B cell (primary cell): ENCODE results near the gene EFNA5. TPM values are rescaled to one million over a fixed set of nuclear protein-coding genes. Genes with fewer than 3 reads are reported as not detected.

Source experiments
- ATAC-seq: fragments of 200-7000 bp; cut with Tn5 transposase; one replicate; pipeline ENCODE4 v1.10.0; 2021; ENCODE audit warnings: low read depth, mild to moderate bottlenecking, moderate number of reproducible peaks, moderate library complexity
- CTCF ChIA-PET: fragments of 350-600 bp; sonication (Branson Sonifier 250); formaldehyde crosslinking; loops from one replicate; lab custom pipeline; 2021; ENCODE audit warnings: antibody characterized with exemption, inconsistent platforms; lab: Charles Lee
- POLR2A ChIA-PET: fragments of 350-600 bp; sonication (Branson Sonifier 250); formaldehyde crosslinking; loops from one replicate; lab custom pipeline; 2021; ENCODE audit warnings: antibody characterized with exemption; lab: Charles Lee
- DNase-seq: peaks from one replicate; pipeline ENCODE4 v3.0.0; 2013
- H2AFZ ChIP-seq: 2 replicates; pipeline ENCODE4 v1.6.1; 2012; ENCODE audit warnings: mild to moderate bottlenecking, low read depth, low read length; ENCODE audit not compliant: insufficient read depth, poor library complexity, severe bottlenecking
- H3K27ac ChIP-seq, 2 donors: 1 replicate in 1 of 2; 2 replicates in 1 of 2; pipeline ENCODE4 v1.5.1; 2012 to 2013; ENCODE audit warnings: low read length in 2 of 2, mild to moderate bottlenecking in 2 of 2, moderate library complexity in 1 of 2
- H3K27me3 ChIP-seq, 4 experiments: fragments of 200-600 bp in 1 of 4; sonication (generic) in 1 of 4; replicated peaks in 1 of 4; 1 replicate in 2 of 4; 2 replicates in 2 of 4; pipeline versions ENCODE4 v1.6.1 to v1.7.0; 2013 to 2016; ENCODE audit warnings: low read length in 3 of 4, mild to moderate bottlenecking in 2 of 4, mixed read lengths in 1 of 4, moderate library complexity in 1 of 4; ENCODE audit not compliant: insufficient read depth in 4 of 4, control insufficient read depth in 3 of 4; ENCODE audit errors: control extremely low read depth in 1 of 4
- H3K36me3 ChIP-seq, 2 experiments: replicated peaks in 1 of 2; 1 replicate in 1 of 2; 2 replicates in 1 of 2; pipeline versions ENCODE4 v1.6.1 to v1.7.1; 2013; ENCODE audit warnings: low read length in 1 of 2; ENCODE audit not compliant: insufficient read depth in 2 of 2, control insufficient read depth in 1 of 2; ENCODE audit errors: control extremely low read depth in 1 of 2, extremely low read depth in 1 of 2
- H3K4me1 ChIP-seq, 2 donors: fragments of 200-600 bp in 1 of 2; sonication (generic) in 1 of 2; 1 replicate in 1 of 2; 2 replicates in 1 of 2; pipeline versions ENCODE4 v1.5.1 to v1.6.1; 2013 to 2017; ENCODE audit warnings: low read length in 2 of 2; ENCODE audit not compliant: control insufficient read depth in 2 of 2, insufficient read depth in 2 of 2
- H3K4me2 ChIP-seq: replicated peaks from 2 replicates; pipeline ENCODE3; 2012; ENCODE audit warnings: mild to moderate bottlenecking, low read depth, low read length; ENCODE audit not compliant: poor library complexity, severe bottlenecking
- H3K4me3 ChIP-seq, 5 experiments: fragments of 200-600 bp in 1 of 5; sonication (generic) in 1 of 5; 1 replicate in 3 of 5; 2 replicates in 2 of 5; pipeline versions ENCODE4 v1.5.1 to v1.7.0; 2011 to 2016; ENCODE audit warnings: low read length in 4 of 5, mild to moderate bottlenecking in 4 of 5, low read depth in 2 of 5, control low read depth in 1 of 5, moderate library complexity in 1 of 5; ENCODE audit not compliant: insufficient read depth in 1 of 5; ENCODE audit errors: control extremely low read depth in 1 of 5, extremely low read depth in 1 of 5
- H3K79me2 ChIP-seq: fragments of 200-600 bp; sonication (generic); one replicate; pipeline ENCODE4 v1.6.0; 2016; ENCODE audit warnings: low read length; ENCODE audit not compliant: control insufficient read depth, insufficient read depth
- H3K9ac ChIP-seq: fragments of 200-600 bp; sonication (generic); 2 replicates; pipeline ENCODE4 v1.6.1; 2017; ENCODE audit warnings: mild to moderate bottlenecking, low read length, moderate library complexity
- H3K9me3 ChIP-seq, 3 donors: one replicate each; pipeline versions ENCODE4 v1.6.1 to v1.7.1; 2013; ENCODE audit warnings: low read length in 2 of 3; ENCODE audit not compliant: control insufficient read depth in 2 of 3, insufficient read depth in 1 of 3; ENCODE audit errors: control extremely low read depth in 1 of 3
- H4K20me1 ChIP-seq: 2 replicates; pipeline ENCODE4 v1.6.0; 2012; ENCODE audit warnings: mild to moderate bottlenecking, low read length; ENCODE audit not compliant: insufficient read depth, control insufficient read depth, poor library complexity, severe bottlenecking
- H3K27ac Mint-ChIP-seq: one replicate; pipeline ENCODE4 v1.8.0; 2021; ENCODE audit warnings: mixed read lengths
- H3K27me3 Mint-ChIP-seq: one replicate; pipeline ENCODE4 v1.8.0; 2021; ENCODE audit warnings: mixed read lengths
- H3K4me1 Mint-ChIP-seq: one replicate; pipeline ENCODE4 v1.8.0; 2021; ENCODE audit warnings: mixed read lengths
- H3K4me3 Mint-ChIP-seq: one replicate; pipeline ENCODE4 v1.8.0; 2021; ENCODE audit warnings: mixed read lengths
- H3K9me3 Mint-ChIP-seq: one replicate; pipeline ENCODE4 v1.8.0; 2022; ENCODE audit warnings: mixed read lengths; ENCODE audit not compliant: insufficient read depth
- CTCF ChIP-seq: fragments of 200-600 bp; IDR thresholded peaks from one replicate; pipeline ENCODE4 v1.8.0; 2022; ENCODE audit warnings: antibody characterized with exemption, mild to moderate bottlenecking
- EZH2 ChIP-seq: IDR thresholded peaks from 2 replicates; pipeline ENCODE4 v1.6.1; 2012; ENCODE audit warnings: borderline replicate concordance, low read depth, mild to moderate bottlenecking, moderate library complexity, low read length; ENCODE audit not compliant: insufficient read depth, poor library complexity, severe bottlenecking
- WGBS: methylation state at CpG from one replicate; pipeline ENCODE4 v1.1.5; 2013; ENCODE audit warnings: missing lambda C conversion rate; ENCODE audit not compliant: insufficient coverage; 5-methylcytosine and 5-hydroxymethylcytosine counted together
- intact Hi-C: fragments of 100-400 bp; cut with micrococcal nuclease; formaldehyde crosslinking; loops from one replicate; pipeline ENCODE4 v1.10.0; 2022
- polyA plus RNA-seq: library from polyadenylated mRNA; depleted of rRNA; stranded (reverse); fragments of >200 nt; gene quantifications from 2 replicates; pipeline ENCODE4 v1.2.3, GENCODE V29; 2012
- total RNA-seq, 2 donors: library from RNA; stranded (reverse); fragments of 120-200 nt in 1 of 2; gene quantifications; 1 replicate in 1 of 2; 2 replicates in 1 of 2; pipeline versions ENCODE4 v1.2.3 to v1.2.4, GENCODE V29; 2013 to 2022

Gene EFNA5
- total and polyA plus RNA-seq, 2 donors (not counting 1 experiment from before 2014, with no cell fraction given): not detected

GRCh38 chr5:107621089-107621488 is 49.6 kb downstream of the EFNA5 start:
- Mint-ChIP-seq H3K9me3 (no peaks in the 10 kb centered on the region), H3K27ac (no peak overlapping the region), H3K27me3 (no peaks in the 10 kb centered on the region), H3K4me3 (no peak overlapping the region), H3K4me1 (no peaks in the 10 kb centered on the region)
- WGBS: no CpG with 5 or more reads among the region's 1 CpG
- Histone ChIP-seq H3K9me3 (no peaks in the 10 kb centered on the region), H4K20me1 (no peaks in the 10 kb centered on the region), H3K4me2 (no peak overlapping the region), H3K27ac (no peak overlapping the region), H3K4me3 (no peak overlapping the region), H3K4me1 (no peaks in the 10 kb centered on the region), H3K27me3 (no peaks in the 10 kb centered on the region), H3K36me3 (no peaks in the 10 kb centered on the region), H3K79me2 (no peaks in the 10 kb centered on the region), H2AFZ (no peak overlapping the region), H3K9ac (no peak overlapping the region)
- TF ChIP-seq EZH2: no peak
- no peak for TF ChIP-seq CTCF
- ATAC-seq (no peak), DNase-seq (no peak)
- intact Hi-C loops: no loop called here
- CTCF ChIA-PET: no interaction called here
- POLR2A ChIA-PET: no interaction called here

- Histone ChIP-seq H3K4me1 (no peaks in the 10 kb centered on the region), H3K9ac (no peak overlapping the region), H3K79me2 (no peaks in the 10 kb centered on the region), H3K9me3 (no peaks in the 10 kb centered on the region), H2AFZ (no peak overlapping the region), H3K4me2 (no peak overlapping the region), H3K27ac (no peak overlapping the region), H3K27me3 (no peaks in the 10 kb centered on the region), H4K20me1 (no peaks in the 10 kb centered on the region), H3K36me3 (no peaks in the 10 kb centered on the region), H3K4me3 (no peak overlapping the region)
- CTCF ChIA-PET: no interaction called here
- H3K27me3 Mint-ChIP-seq: no peaks in the 10 kb centered on the region
- intact Hi-C loops: no loop called here
- TF ChIP-seq CTCF (no peak), EZH2 (no peak)
- WGBS: 81% methylated on average over 2 of the region's 2 CpGs
- no peaks in the 10 kb centered on the region for H3K9me3 Mint-ChIP-seq
- no peaks in the 10 kb centered on the region for H3K4me1 Mint-ChIP-seq
- DNase-seq (no peak), ATAC-seq (no peak)
- no peak overlapping the region for H3K27ac Mint-ChIP-seq
- no peak overlapping the region for H3K4me3 Mint-ChIP-seq
- POLR2A ChIA-PET: no interaction called here
Measured at GRCh38 chr5:107619781-107620180, 51.0 kb downstream of the EFNA5 start.
